ENCODE results near the gene MROH2A.
A peak's percentile ranks its signal among the peaks of the same experiment; 100 is the strongest.
"Not testable (repeated sequence)": the region's sequence is repeated elsewhere in the genome, so short reads cannot be mapped to it uniquely, and the experiment has no call there.

Gene MROH2A

DNA sequence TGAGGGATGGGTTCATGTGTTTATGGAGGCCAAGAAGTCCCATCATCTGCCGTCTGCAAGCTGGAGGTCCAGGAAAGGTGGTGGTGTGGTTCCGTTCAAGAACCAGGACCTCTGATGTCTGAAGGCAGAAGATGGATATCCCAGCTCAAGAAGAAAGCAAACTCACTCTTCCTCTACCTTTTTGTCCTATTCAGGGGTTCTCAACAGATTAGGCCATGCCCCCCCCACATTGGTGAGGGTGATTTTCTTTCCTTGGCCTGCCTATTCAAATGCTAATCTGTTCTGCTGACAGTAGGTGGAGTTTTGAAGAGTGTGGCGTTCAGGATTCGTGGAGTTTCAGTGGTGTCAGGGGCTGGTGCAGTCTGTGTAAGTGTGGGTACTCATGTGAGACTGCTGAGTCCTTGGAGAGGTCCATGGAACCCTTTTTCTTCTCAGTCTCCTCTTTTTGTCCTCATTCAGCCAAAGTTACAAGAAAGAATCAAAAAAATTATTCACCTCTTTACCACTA lies 84.2 kb downstream of the MROH2A start:
- no peak for DNase-seq

DNA sequence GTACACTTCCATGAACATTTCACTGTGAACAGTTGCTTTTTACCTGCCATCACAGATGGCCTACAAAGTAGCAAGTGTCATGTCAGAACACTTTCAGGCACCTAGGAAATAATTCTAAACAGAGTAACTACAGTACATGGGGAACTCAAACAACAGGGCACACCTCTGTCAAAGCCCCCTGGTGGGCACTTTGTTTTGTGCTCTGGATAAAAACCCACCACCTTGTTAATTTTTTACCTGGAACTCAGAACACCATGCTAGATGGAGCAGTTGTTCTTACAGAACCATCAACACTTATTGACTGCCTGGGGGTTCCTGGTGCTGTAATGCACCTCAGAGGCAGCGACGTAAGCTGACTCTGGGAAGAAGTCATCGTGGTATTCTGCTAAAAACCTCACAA lies 87.7 kb downstream of the MROH2A start:
- no peak for DNase-seq

GRCh38 chr2:233866479-233866878 lies 88.3 kb downstream of the MROH2A start:
- no peak for DNase-seq

- DNase-seq, result peak; percentile 53
Measured at GRCh38 chr2:233867993-233868532, 89.9 kb downstream of the MROH2A start, which contains the start of gene MSL3B. TSS of gene MSL3B (minus strand) at chr2:233868386.

GRCh38 chr2:233871432-233871831 lies 93.3 kb downstream of the MROH2A start:
- DNase-seq, result no peak

DNA sequence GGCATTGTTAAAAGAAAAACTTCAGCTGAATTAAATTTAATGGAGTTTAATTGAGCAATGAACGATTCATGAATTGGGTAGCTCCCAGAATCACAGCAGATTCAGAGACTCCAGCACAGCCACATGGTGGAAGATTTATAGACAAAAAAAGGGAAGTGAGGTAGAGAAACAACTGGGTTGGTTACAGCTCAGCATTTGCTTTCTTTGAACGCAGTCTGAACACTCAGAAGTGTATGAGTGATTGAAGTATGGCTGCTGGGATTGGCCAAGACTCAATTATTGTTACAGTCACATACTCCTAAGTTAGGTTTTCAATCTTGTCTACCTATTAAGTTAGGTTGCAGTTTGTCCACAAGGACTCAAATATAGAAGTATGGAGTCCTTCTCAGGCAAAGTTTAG lies 94.0 kb downstream of the MROH2A start:
- not testable (repeated sequence) for DNase-seq

GRCh38 chr2:233882353-233882752 lies 104.2 kb downstream of the MROH2A start:
- DNase-seq, result no peak

Measured in EL (cell line).